ENCODE data around the gene RELN.

DNA sequence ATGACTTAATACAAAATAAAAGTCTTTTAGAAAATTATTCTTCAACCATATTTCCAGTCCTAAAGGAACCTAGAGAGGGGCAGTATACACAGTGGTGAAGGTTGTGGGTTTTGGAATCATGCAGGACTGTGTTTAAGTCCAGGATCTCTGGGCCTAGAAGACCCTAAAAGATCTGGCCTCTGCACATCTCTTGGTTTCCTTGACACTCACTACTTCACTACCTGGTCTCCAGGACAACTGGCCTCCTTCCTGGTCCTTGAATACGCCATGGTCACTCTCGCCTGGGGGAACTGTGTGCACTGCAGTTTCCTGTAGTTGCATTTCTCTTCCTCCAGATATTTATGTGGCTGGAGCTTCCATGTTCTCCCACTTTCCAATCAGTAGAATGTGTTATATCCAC lies 360.7 kb downstream of the RELN start:
- TF ChIP-seq, protein P1, sequence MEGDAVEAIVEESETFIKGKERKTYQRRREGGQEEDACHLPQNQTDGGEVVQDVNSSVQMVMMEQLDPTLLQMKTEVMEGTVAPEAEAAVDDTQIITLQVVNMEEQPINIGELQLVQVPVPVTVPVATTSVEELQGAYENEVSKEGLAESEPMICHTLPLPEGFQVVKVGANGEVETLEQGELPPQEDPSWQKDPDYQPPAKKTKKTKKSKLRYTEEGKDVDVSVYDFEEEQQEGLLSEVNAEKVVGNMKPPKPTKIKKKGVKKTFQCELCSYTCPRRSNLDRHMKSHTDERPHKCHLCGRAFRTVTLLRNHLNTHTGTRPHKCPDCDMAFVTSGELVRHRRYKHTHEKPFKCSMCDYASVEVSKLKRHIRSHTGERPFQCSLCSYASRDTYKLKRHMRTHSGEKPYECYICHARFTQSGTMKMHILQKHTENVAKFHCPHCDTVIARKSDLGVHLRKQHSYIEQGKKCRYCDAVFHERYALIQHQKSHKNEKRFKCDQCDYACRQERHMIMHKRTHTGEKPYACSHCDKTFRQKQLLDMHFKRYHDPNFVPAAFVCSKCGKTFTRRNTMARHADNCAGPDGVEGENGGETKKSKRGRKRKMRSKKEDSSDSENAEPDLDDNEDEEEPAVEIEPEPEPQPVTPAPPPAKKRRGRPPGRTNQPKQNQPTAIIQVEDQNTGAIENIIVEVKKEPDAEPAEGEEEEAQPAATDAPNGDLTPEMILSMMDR (optimal IDR thresholded peaks at IDR 0.05 in 1 of 3, IDR thresholded peaks at IDR 0.05 in 1 of 3, conservative IDR thresholded peaks at IDR 0.05 in 1 of 3; ENCODE audit: extremely low read depth in 1 of 3, insufficient read depth in 2 of 3, low read length in 3 of 3), result no peak
- no peak for TF ChIP-seq EZH2 (IDR thresholded peaks at IDR 0.05; ENCODE audit: low read length)

Data from keratinocyte (primary cell).